ENCODE results near the gene ADGRA1. TPM values are rescaled to one million over a fixed set of nuclear protein-coding genes. Genes with fewer than 3 reads are reported as not detected.

The ADGRA1 gene
- total and polyA plus RNA-seq, 7 experiments from 2014 or later, result not detected

DNA sequence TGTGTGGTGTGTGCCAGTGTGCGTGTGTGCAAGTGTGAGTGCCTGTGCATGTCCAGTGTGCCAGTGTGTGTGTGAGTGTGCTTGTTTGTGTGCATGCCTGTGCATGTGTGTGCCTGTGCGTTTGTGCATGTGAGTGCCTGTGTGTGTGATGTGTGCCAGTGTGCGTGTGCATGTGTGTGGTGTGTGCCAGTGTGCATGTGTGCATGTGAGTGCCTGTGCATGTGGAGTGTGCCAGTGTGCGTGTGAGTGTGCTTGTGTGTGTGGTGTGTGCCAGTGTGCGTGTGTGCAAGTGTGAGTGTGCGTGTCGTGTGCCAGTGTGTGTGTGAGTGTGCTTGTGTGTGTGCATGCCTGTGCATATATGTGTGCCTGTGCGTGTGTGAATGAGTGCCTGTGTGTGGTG is 33.8 kb downstream of the ADGRA1 start:
- Mint-ChIP-seq H3K36me3 (peaks cover 0 to 4% (median 2%) of the 10 kb centered on the region in 5 donors), H3K9me3 (peaks cover 0 to 15% (median 6%) of the 10 kb centered on the region in 11 donors), H3K4me3 (no peak overlapping the region), H3K27me3 (peaks cover 6 to 30% (median 16%) of the 10 kb centered on the region in 5 donors), H3K27ac (no peak overlapping the region), H3K4me1 (peaks cover 4 to 11% (median 6%) of the 10 kb centered on the region in 7 donors)
- no peaks in the 10 kb centered on the region for H3K4me1 ChIP-seq (ENCODE audit: control insufficient read depth in 2 of 2, insufficient read depth in 2 of 2, low read length in 2 of 2)
- H3K36me3 ChIP-seq (ENCODE audit: control insufficient read depth in 2 of 3, insufficient read depth in 3 of 3, low read length in 3 of 3), result no peaks in the 10 kb centered on the region
- CTCF ChIA-PET, result no interaction called here
- intact Hi-C loops (cut with micrococcal nuclease), result loop anchor here in 1 of 2 donors (5.0 kb wide), 1 partner anchor 284 kb away; no protein-coding TSS in a partner anchor
- H3K27ac ChIP-seq (ENCODE audit: low read depth, low read length), result no peak overlapping the region
- no peaks in the 10 kb centered on the region for H3K9me3 ChIP-seq (ENCODE audit: control insufficient read depth in 2 of 3, low read length in 3 of 3)
- ATAC-seq (no peak), DNase-seq (no peak)
- H3K4me3 ChIP-seq (ENCODE audit: low read length), result no peak overlapping the region
- no peaks in the 10 kb centered on the region for H3K27me3 ChIP-seq (ENCODE audit: control insufficient read depth in 2 of 2, insufficient read depth in 2 of 2, low read length in 2 of 2)
- POLR2A ChIA-PET, result no interaction called here

DNA sequence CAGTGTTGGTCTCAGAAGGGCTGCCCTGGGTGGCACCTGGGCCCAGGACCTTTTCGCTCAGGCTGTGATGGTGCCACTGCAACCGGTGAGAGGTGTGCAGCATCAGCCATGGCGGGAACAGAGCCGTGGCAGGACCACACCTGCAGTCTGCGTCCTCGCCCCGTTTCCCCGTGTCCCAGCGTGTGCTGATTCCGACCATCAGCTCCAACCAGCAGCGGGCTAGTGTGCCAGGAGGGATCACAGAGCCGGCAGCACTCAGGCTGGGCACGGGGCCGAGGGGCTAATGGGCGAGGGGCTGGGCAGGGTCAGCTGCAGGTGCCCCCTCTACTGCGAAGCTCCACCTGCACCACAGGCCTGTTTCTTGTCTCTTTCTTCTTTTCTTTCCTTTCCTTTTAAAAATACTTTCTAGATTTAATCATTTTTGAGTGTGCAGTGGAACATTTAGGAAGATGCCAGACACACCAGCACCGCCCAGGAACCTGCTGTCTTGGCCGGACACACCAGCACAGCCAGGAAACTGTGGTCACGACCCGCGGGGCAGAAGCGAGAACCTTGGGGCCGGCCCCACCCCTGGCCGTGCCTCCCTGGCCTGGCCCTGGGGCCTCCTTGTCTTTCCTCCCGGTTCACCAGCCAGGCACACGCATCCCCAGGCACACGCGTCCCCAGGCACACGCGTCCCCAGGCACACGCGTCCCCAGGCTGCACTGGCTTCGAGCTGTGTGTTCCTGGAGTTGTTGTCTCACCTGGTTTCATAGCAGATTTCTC is 34.6 kb downstream of the ADGRA1 start:
- Mint-ChIP-seq H3K36me3 (peaks cover 0 to 4% (median 2%) of the 10 kb centered on the region in 5 donors), H3K27ac (no peak overlapping the region), H3K27me3 (peaks cover 6 to 30% (median 16%) of the 10 kb centered on the region in 5 donors), H3K4me3 (peak overlapping the region in 1 of 10 donors; percentile 78), H3K4me1 (peaks cover 4 to 11% (median 6%) of the 10 kb centered on the region in 7 donors), H3K9me3 (peaks cover 0 to 15% (median 6%) of the 10 kb centered on the region in 11 donors)
- DNase-seq (no peak), ATAC-seq (no peak)
- no peak overlapping the region for H3K27ac ChIP-seq (ENCODE audit: low read depth, low read length)
- intact Hi-C loops (cut with micrococcal nuclease), result loop anchor here in 1 of 2 donors (5.0 kb wide), 1 partner anchor 285 kb away; no protein-coding TSS in a partner anchor
- no peak overlapping the region for H3K4me3 ChIP-seq (ENCODE audit: low read length)
- H3K4me1 ChIP-seq (ENCODE audit: control insufficient read depth in 2 of 2, insufficient read depth in 2 of 2, low read length in 2 of 2), result no peaks in the 10 kb centered on the region
- no peaks in the 10 kb centered on the region for H3K36me3 ChIP-seq (ENCODE audit: control insufficient read depth in 2 of 3, insufficient read depth in 3 of 3, low read length in 3 of 3)
- H3K9me3 ChIP-seq (ENCODE audit: control insufficient read depth in 2 of 3, low read length in 3 of 3), result no peaks in the 10 kb centered on the region
- CTCF ChIA-PET, result no interaction called here
- POLR2A ChIA-PET, result no interaction called here
- H3K27me3 ChIP-seq (ENCODE audit: control insufficient read depth in 2 of 2, insufficient read depth in 2 of 2, low read length in 2 of 2), result no peaks in the 10 kb centered on the region

DNA sequence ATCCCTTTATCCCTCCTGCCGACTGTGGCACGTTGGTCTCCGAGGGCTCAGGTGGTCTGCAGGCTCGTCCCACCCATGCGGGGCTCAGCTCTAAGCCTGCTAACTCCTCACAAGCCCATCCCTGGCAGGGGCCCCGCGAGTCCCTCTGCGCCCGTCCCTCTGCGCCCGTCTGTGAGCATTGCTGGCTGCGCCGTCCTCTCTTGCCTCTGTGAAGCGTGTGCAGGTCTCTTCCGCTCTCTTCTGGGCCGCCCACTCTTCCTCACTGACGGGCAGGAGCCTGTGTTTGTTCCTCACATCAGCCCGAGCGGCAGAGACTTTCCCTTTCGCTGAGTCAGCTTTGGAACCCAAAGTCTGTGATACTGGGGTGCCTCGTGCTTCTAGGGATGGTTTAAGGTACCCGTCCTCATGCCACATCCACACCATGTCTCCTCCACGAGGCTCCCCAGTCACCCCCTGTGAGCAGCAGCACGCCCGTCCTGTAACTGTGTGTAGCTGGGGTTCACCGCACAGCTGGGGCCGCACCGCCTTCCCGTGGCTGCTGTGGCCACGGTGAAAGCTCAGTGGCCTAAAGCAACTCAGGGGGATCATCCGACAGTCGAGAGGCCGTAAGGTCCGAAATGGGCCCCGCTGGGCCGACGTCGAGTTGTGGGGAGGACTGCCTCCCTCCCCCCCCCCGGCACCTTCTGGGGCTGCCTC is 35.5 kb downstream of the ADGRA1 start:
- Mint-ChIP-seq H3K9me3 (peaks cover 0 to 13% (median 4%) of the 10 kb centered on the region in 11 donors), H3K36me3 (peaks cover 0 to 4% (median 2%) of the 10 kb centered on the region in 5 donors), H3K27ac (no peak overlapping the region), H3K4me3 (peak overlapping the region in 3 of 10 donors; percentile 21 to 78 (median 24)), H3K27me3 (peaks cover 6 to 30% (median 16%) of the 10 kb centered on the region in 5 donors), H3K4me1 (peaks cover 4 to 11% (median 6%) of the 10 kb centered on the region in 7 donors)
- POLR2A ChIA-PET, result no interaction called here
- no peak overlapping the region for H3K27ac ChIP-seq (ENCODE audit: low read depth, low read length)
- no peak for ATAC-seq
- no peaks in the 10 kb centered on the region for H3K27me3 ChIP-seq (ENCODE audit: control insufficient read depth in 2 of 2, insufficient read depth in 2 of 2, low read length in 2 of 2)
- CTCF ChIA-PET, result no interaction called here
- H3K9me3 ChIP-seq (ENCODE audit: control insufficient read depth in 2 of 3, low read length in 3 of 3), result no peaks in the 10 kb centered on the region
- H3K36me3 ChIP-seq (ENCODE audit: control insufficient read depth in 2 of 3, insufficient read depth in 3 of 3, low read length in 3 of 3), result no peaks in the 10 kb centered on the region
- intact Hi-C loops (cut with micrococcal nuclease), result loop anchor here in 1 of 2 donors (5.0 kb wide), 1 partner anchor 286 kb away; no protein-coding TSS in a partner anchor
- no peak for DNase-seq
- H3K4me1 ChIP-seq (ENCODE audit: control insufficient read depth in 2 of 2, insufficient read depth in 2 of 2, low read length in 2 of 2), result no peaks in the 10 kb centered on the region
- H3K4me3 ChIP-seq (ENCODE audit: low read length), result no peak overlapping the region

DNA sequence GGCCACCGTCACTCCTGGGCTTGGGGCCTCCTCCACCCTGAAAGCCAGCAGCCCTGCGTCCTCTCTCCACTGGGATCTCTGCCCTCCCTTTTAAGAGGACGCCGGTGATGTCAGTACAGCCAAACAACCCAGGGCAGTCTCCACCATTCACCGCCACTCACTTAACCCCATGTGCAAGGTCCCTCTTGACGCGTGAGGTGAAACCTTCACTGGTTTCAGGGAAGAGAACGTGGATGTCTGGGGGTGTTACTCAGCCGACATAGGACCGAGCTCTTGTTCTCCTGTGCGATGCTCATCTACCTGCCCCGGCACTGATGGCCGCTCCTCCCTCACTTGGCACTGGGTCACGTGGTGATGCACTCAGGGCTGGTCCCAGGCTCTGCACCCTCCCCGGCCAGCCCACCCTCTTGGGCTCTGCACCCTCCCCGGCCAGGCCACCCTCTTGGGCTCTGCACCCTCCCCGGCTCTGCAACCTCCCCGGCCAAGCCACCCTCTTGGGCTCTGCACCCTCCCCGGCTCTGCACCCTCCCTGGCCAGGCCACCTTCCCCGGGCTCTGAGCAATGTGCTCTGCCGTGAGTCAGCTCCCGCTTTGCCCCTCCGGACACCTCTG is 36.1 kb downstream of the ADGRA1 start:
- intact Hi-C loops (cut with micrococcal nuclease), result loop anchor here (2.0 to 5.0 kb wide), 2 partner anchors 183 to 287 kb away; no protein-coding TSS in a partner anchor
- CTCF ChIA-PET, result no interaction called here

DNA sequence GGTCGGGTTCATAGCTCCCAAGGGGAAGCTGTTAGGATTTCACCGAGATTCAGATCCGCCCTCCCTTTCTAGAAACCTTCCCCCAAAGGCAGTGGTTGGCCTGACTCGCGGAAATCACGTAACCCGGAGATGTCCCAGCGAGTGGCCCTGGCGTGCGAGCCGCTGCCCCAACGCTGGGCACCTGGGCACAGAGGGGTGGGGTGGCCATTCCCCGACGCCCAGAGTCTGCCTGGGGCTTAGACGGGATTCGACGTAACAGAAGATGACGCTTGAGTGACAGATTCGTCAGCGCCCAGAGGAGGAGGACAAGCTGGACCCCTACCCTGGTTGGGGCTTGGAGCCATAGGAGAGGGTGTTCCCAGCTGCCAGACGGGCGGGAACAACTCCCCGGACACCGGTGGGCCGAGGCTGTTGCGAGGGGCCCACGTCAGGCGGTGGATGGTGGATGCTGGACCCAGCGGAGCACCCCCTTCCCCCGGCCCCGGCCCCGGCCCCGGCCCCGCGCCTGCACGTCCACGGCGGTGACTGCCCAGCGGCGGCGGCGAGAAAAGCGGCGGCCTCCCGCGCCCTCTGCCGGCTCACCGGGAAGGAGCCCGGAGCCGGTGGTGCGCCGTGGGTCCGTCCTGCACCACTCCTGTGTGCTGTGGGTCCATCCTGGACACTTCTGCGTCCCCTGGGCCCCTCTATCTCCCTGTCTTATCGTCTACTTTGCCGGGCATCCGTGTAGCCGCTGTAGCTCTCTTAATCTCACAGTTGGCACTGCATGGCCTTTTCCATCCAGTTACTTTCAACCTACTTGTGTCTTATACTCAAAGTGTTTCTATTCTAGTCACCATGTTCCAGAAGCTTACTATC is 36.9 kb downstream of the ADGRA1 start:
- Histone ChIP-seq H3K36me3 (ENCODE audit: control insufficient read depth in 2 of 3, insufficient read depth in 3 of 3, low read length in 3 of 3) (no peaks in the 10 kb centered on the region), H3K4me3 (ENCODE audit: low read length) (no peak overlapping the region), H3K9me3 (ENCODE audit: control insufficient read depth in 2 of 3, low read length in 3 of 3) (no peaks in the 10 kb centered on the region), H3K4me1 (ENCODE audit: control insufficient read depth in 2 of 2, insufficient read depth in 2 of 2, low read length in 2 of 2) (no peaks in the 10 kb centered on the region), H3K27me3 (ENCODE audit: control insufficient read depth in 2 of 2, insufficient read depth in 2 of 2, low read length in 2 of 2) (no peaks in the 10 kb centered on the region), H3K27ac (ENCODE audit: low read depth, low read length) (no peak overlapping the region)
- ChIA-PET CTCF (no interaction called here), POLR2A (no interaction called here)
- intact Hi-C loops (cut with micrococcal nuclease), result loop anchor here (2.0 to 5.0 kb wide), 2 partner anchors 184 to 287 kb away; no protein-coding TSS in a partner anchor
- DNase-seq (peak in 2 of 9 donors; percentile 21 to 38), ATAC-seq (no peak)
- Mint-ChIP-seq H3K4me3 (peak overlapping the region in 1 of 10 donors; percentile 61), H3K9me3 (peaks cover 0 to 2% (median 0%) of the 10 kb centered on the region in 11 donors), H3K27me3 (peaks cover 6 to 30% (median 13%) of the 10 kb centered on the region in 5 donors), H3K36me3 (peaks cover 0 to 3% (median 0%) of the 10 kb centered on the region in 5 donors), H3K27ac (no peak overlapping the region), H3K4me1 (peaks cover 4 to 11% (median 6%) of the 10 kb centered on the region in 7 donors)

More for the DNA sequence above, 36.1 kb downstream of the ADGRA1 start:
- Histone ChIP-seq H3K4me1 (ENCODE audit: control insufficient read depth in 2 of 2, insufficient read depth in 2 of 2, low read length in 2 of 2) (no peaks in the 10 kb centered on the region), H3K9me3 (ENCODE audit: control insufficient read depth in 2 of 3, low read length in 3 of 3) (no peaks in the 10 kb centered on the region), H3K36me3 (ENCODE audit: control insufficient read depth in 2 of 3, insufficient read depth in 3 of 3, low read length in 3 of 3) (no peaks in the 10 kb centered on the region), H3K4me3 (ENCODE audit: low read length) (no peak overlapping the region), H3K27ac (ENCODE audit: low read depth, low read length) (no peak overlapping the region), H3K27me3 (ENCODE audit: control insufficient read depth in 2 of 2, insufficient read depth in 2 of 2, low read length in 2 of 2) (no peaks in the 10 kb centered on the region)
- no peak overlapping the region for H3K27ac Mint-ChIP-seq
- peaks cover 0 to 8% (median 2%) of the 10 kb centered on the region in 11 donors for H3K9me3 Mint-ChIP-seq
- peak in 1 of 9 donors; percentile 2 for DNase-seq
- ATAC-seq, result no peak
- POLR2A ChIA-PET, result no interaction called here
- H3K4me3 Mint-ChIP-seq, result peak overlapping the region in 1 of 10 donors; percentile 59
- peaks cover 4 to 11% (median 6%) of the 10 kb centered on the region in 7 donors for H3K4me1 Mint-ChIP-seq
- H3K27me3 Mint-ChIP-seq, result peaks cover 6 to 30% (median 15%) of the 10 kb centered on the region in 5 donors
- H3K36me3 Mint-ChIP-seq, result peaks cover 0 to 3% (median under 1%) of the 10 kb centered on the region in 5 donors

DNA sequence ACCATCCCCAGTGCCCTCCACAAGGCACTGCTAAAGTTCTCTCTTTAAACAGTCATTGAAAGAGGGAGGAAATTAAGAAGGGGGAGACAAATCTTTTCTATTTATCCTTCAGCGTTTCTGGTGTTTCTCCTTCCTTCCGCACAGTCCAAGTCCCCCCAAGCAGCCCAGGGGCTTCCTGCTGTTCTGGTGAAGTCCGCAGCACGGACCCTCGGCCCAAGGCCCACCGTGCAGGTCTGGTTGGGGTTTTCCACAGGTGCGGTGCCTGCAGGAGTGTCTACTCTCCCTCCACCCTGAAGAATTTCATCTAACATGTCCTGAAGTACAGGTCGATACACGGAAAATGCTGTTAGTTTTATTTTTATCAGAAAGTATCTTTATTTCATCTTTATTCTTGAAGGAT is 38.2 kb downstream of the ADGRA1 start:
- Mint-ChIP-seq H3K4me1 (peaks cover 4 to 11% (median 6%) of the 10 kb centered on the region in 7 donors), H3K9me3 (no peaks in the 10 kb centered on the region), H3K27ac (no peak overlapping the region), H3K27me3 (peaks cover 6 to 30% (median 13%) of the 10 kb centered on the region in 5 donors), H3K36me3 (no peaks in the 10 kb centered on the region), H3K4me3 (no peak overlapping the region)
- Histone ChIP-seq H3K4me1 (ENCODE audit: control insufficient read depth in 2 of 2, insufficient read depth in 2 of 2, low read length in 2 of 2) (no peaks in the 10 kb centered on the region), H3K4me3 (ENCODE audit: low read length) (no peak overlapping the region), H3K9me3 (ENCODE audit: control insufficient read depth in 2 of 3, low read length in 3 of 3) (no peaks in the 10 kb centered on the region), H3K27ac (ENCODE audit: low read depth, low read length) (no peak overlapping the region), H3K36me3 (ENCODE audit: control insufficient read depth in 2 of 3, insufficient read depth in 3 of 3, low read length in 3 of 3) (no peaks in the 10 kb centered on the region), H3K27me3 (ENCODE audit: control insufficient read depth in 2 of 2, insufficient read depth in 2 of 2, low read length in 2 of 2) (no peaks in the 10 kb centered on the region)
- ChIA-PET POLR2A (no interaction called here), CTCF (no interaction called here)
- ATAC-seq (no peak), DNase-seq (no peak)
- intact Hi-C loops (cut with micrococcal nuclease), result loop anchor here in 1 of 2 donors (2.0 kb wide), 1 partner anchor 185 kb away; no protein-coding TSS in a partner anchor

Measured in naive thymus-derived CD4-positive, alpha-beta T cell (primary cell).